Lower lobe of right lung (tissue), 1 donor: Measurements from ENCODE around the gene EFCAB11. TPM values are rescaled to one million over a fixed set of nuclear protein-coding genes. Genes with fewer than 3 reads are reported as not detected.

Experiments used
- total RNA-seq: library from RNA; stranded (reverse); fragmentation: NEBNext Ultra II Directional; extraction: Animal tissue kit (Norgen Biotek cat#: 25700); gene quantifications from one replicate; pipeline ENCODE4 v1.2.1, GENCODE V29; 2021
- donor health status: DM: no; HTN: yes; CAD: no; lungs with severe emphysema.

The EFCAB11 gene
- total RNA-seq, 1 donor from 2014 or later: 5.8 TPM

Other genes with a start within 250 kb of the EFCAB11 start
- gene TDP1, start 1.2 kb upstream of the EFCAB11 start, total RNA-seq: 9.6 TPM
- 1.2 TPM for gene KCNK13, start 107.3 kb upstream of the EFCAB11 start, total RNA-seq